ENCODE data around the gene PCF11.
"Not testable (repeated sequence)": the region's sequence is repeated elsewhere in the genome, so short reads cannot be mapped to it uniquely, and the experiment has no call there.

The PCF11 gene

GRCh38 chr11:83200035-83200434 is 43.1 kb downstream of the PCF11 start:
- DNase-seq (ENCODE audit: low read depth) = no peak
- no peak for TF ChIP-seq CTCF (conservative IDR thresholded peaks at IDR 0.05; ENCODE audit: low read depth, low read length)

GRCh38 chr11:83205608-83206185 is 48.8 kb downstream of the PCF11 start:
- no peak for DNase-seq (ENCODE audit: low read depth)
- no peak overlapping the region for H3K4me3 ChIP-seq (ENCODE audit: low read depth, low read length)
- TF ChIP-seq CTCF (conservative IDR thresholded peaks at IDR 0.05; ENCODE audit: low read depth, low read length) = no peak

More at GRCh38 chr11:83200035-83200434, 43.1 kb downstream of the PCF11 start:
- no peak overlapping the region for H3K4me3 ChIP-seq (ENCODE audit: low read depth, low read length)

GRCh38 chr11:83206221-83206620 is 49.3 kb downstream of the PCF11 start:
- TF ChIP-seq CTCF (conservative IDR thresholded peaks at IDR 0.05; ENCODE audit: low read depth, low read length) = no peak
- no peak overlapping the region for H3K4me3 ChIP-seq (ENCODE audit: low read depth, low read length)
- DNase-seq (ENCODE audit: low read depth) = no peak

GRCh38 chr11:83206771-83207382 is 49.9 kb downstream of the PCF11 start:
- peak; percentile 7 for DNase-seq (ENCODE audit: low read depth)
- H3K4me3 ChIP-seq (ENCODE audit: low read depth, low read length) = not testable (repeated sequence)

- DNase-seq (ENCODE audit: low read depth) = peak; percentile 12
- no peak overlapping the region for H3K4me3 ChIP-seq (ENCODE audit: low read depth, low read length)
- peak; percentile 46 for TF ChIP-seq CTCF (conservative IDR thresholded peaks at IDR 0.05; ENCODE audit: low read depth, low read length)
These were observed 62.2 kb downstream of the PCF11 start for GRCh38 chr11:83219095-83219494.

GRCh38 chr11:83220260-83220659 is 63.3 kb downstream of the PCF11 start:
- no peak overlapping the region for H3K4me3 ChIP-seq (ENCODE audit: low read depth, low read length)
- no peak for TF ChIP-seq CTCF (conservative IDR thresholded peaks at IDR 0.05; ENCODE audit: low read depth, low read length)
- DNase-seq (ENCODE audit: low read depth) = peak; percentile 4

- H3K4me3 ChIP-seq (ENCODE audit: low read depth, low read length) = no peak overlapping the region
- TF ChIP-seq CTCF (conservative IDR thresholded peaks at IDR 0.05; ENCODE audit: low read depth, low read length) = no peak
- DNase-seq (ENCODE audit: low read depth) = no peak
These were observed 64.8 kb downstream of the PCF11 start for GRCh38 chr11:83221694-83222093.
